Measurements from ENCODE around the gene ADI1.

ADI1 gene

DNA sequence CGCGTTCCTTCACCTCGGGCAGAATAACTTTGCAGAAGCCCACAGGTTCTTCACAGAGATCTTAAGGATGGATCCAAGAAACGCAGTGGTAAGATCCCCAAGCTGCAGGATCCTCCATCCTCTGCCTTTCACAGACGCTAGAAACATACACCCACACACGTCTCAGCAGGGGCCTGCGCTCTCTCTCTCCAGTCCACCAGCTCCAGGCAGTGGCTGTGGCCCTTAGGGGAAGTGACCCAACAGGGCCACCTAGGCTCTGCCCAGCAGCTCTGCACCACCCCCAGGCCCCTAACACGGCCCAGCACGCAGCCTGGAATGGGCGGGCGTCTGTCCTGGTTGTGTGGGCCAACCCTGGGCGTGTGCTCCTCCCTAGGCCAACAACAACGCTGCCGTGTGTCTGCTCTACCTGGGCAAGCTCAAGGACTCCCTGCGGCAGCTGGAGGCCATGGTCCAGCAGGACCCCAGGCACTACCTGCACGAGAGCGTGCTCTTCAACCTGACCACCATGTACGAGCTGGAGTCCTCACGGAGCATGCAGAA, 40.4 kb downstream of the ADI1 start:
- DNase-seq = no peak

DNA sequence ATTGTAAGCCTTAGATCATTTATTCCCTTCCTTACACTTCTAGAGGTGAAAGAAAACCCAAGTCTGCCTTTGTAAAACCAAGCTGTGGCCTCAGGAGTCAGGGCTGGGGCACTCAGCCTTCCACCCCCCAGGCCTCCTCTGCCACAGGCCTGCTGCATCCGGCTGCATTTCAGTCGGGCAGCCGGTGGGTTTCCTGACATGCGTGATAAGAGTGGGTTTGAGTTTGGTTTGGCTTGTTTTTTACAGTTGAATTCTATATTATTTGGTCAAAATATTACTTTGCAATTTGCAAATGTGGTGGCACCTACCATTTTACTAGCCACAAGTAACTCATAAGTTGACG, 42.4 kb downstream of the ADI1 start:
- no peak for DNase-seq

DNA sequence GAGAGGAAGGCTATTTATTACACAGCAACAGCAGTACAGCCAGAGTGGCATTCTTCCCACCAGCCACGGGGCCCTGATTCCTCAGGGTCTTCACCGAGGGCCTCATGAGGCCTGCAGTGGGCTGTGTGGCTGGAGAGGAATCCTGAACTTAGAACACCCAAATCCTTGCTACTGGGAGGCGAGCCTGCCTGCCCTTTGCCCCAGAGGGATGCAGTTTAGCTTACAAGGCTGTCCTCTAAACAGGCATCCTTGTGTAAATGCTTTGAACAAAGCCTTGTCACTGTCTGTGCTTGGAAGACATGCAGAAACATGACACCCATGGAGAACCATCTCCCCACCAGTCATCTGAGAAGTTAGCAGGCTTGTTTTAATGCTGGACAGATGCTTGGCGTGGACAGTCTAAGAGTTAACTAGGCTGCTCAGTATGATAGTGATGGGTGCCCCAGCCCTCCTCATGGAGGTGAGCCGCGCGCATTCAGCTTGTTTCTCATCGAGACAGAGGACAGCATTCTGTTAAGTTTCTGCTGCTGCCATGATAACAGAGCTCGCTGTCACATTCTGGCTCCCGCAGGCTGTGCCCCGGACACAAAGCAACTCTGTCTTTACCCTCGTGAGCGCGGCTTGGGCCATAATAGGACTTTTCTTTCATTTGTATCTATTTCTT, 42.9 kb downstream of the ADI1 start:
- DNase-seq = no peak

DNA sequence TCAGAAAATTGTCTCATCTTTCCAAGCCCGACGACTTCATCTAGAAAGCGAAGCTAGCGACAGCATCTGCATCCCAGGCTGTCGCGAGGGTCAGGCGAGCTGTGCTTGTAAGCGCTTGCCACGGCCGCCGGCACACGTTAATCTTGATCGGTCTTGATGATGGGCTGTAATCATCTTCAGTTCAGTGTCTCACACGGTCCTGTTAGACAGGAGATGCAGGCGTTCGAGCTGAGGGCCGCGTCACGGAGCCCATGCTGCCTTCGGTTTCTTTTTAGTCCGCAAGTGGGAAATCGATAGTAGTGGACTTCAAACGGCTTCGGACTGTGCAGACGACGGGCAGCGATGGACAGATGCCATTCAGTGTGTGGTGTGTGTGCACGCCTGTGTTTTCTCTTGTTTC, 43.6 kb downstream of the ADI1 start:
- DNase-seq = no peak

GRCh38 chr2:3472966-3473365, 46.4 kb downstream of the ADI1 start:
- DNase-seq = no peak

- no peak for DNase-seq
Measured at GRCh38 chr2:3472296-3472695, 47.0 kb downstream of the ADI1 start.

- no peak for DNase-seq
Measured at GRCh38 chr2:3470856-3471737, 48.2 kb downstream of the ADI1 start.

DNA sequence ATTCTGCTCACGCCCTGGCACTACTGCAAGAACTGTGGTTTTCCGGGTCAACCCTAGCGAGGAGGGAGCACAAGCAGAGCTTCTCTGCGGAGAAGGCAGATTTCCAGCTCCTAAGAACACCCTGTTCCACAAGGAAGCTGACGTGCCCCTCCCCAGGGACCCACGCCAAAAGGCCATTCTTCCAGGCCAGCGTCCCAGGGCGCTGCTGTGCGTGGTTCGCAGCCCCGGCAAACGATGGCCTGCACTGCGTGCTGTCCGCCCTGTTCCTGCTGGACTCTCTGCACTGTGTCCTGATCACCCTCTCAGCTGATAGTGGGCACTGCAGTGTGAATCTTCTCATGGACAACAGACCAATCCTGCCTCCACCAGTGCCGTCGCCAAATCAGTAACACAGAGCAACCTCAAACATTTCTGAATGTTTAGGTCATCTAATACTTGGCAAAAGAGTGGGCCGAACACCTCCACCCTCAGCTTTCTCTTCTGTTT, 49.1 kb downstream of the ADI1 start:
- no peak for DNase-seq

DNA sequence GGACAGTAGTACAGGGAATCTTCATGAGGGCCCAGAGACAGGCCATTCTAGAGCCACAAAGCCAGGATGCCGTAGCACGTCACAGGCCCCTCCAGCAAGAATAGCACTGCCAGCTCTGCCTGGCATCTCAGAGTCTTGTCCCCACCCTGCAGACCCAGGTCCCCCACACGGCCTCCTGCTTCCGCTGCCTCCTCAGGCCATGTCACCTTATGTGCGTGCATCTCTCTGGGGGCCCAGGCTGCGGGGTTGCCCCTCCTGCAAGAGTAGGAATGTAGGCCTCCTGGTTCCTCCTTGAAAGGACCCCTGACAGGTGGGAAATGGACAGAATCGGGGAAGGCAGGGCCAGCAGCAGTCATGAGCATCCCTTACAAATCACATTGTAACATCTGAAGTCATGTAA, 49.8 kb downstream of the ADI1 start:
- no peak for DNase-seq

DNA sequence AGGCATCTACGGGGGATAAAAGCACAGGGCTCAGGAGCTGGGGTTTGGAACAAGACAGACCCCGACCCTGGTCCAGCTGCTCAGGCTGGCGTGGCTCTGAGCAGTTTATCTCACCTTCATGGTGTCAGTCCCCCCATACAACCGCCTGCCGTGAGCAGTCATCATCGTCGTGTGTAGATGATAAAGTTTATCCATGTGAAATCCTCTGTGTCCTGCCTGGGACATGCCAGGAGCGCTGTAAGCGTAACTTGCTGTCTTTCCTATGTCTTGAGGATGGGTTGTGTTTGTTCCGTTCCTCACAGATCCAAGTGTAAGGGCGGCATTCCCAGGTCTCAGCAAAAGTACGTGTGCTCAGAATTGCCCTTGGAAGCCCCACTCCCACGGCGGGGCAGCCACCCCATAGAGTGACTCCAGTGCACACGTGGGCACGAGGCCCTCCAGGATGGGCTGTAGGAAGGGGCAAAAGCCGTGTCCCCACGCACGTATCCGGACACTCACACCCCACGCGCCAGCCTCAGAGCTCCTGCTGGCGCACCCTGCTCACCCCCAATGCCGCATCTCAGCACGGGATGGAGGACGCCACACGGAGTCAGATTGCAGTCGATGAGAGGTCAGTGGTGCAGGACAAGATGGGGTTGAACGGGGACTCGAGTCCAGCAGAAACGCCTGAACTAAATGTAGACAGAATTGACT, 50.9 kb downstream of the ADI1 start:
- no peak for DNase-seq

DNA sequence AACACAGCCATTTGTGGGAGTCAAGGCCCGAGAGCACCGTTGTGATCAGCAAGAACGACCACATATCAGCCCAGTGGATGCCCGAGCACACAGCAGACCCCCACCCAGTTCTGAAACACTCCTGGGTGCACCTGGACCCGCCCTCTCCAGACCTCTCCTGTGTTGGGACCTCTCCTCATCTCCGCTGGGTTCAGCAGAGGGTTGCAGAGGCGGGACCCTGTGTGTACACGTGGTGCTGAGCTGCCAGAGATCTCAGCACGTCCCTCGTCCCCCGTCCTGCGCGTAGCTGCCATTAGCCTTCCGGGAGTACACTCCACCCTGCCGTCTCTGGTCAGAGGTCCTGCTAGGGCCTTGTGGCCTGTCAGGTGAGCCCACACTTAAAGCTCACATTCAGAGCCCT, 51.7 kb downstream of the ADI1 start:
- DNase-seq = no peak

- DNase-seq = no peak
Measured at GRCh38 chr2:3466966-3467365, 52.4 kb downstream of the ADI1 start.

- DNase-seq = no peak
Measured at GRCh38 chr2:3466482-3466863, 52.9 kb downstream of the ADI1 start.

- no peak for DNase-seq
Measured at GRCh38 chr2:3465844-3466481, 53.4 kb downstream of the ADI1 start.

DNA sequence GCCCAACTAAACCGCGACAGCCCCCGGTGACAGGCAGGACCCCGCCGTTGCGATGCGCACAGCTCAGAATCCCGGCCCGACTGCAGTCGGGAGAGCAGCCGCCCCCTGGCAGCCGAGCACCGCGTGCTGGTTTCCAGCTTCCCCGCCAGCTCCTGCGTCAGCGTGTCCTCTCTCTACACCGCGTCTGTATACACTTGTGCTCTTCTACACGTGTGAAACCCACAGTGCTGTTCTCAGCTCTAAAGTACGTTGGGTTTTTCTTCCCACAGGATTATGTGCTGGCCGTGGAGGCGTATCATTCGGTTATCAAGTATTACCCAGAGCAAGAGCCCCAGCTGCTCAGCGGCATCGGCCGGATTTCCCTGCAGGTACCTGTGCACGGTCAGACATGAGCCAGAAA, 54.0 kb downstream of the ADI1 start:
- no peak for DNase-seq

DNA sequence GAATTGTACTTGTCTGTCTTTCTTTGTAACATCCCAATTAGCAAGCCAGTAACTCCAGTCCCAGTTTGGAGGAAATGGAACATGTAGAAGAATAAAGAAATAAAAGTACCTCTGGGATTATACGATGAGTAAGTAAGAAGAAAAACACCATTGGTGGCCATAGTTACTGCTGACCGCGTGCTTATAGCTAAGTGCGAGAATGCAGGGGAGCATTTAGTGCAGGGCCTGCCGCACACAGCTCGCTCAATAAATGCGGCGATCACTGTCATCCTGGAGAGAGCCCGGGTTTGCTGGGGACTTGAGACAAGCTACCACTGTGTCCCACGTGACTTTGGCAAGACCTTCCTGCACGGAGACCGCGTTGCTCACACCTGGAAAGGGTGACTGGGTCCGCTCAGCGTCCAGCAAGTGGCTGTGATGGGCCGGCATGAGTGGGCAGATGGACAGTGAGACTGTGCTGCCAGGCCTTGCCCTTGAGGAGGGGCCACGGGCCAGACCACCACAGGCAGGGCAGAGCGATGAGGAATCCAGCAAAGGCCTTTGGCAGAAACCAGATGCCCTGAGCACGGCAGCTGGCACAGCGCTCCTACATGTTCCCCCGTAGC, 54.8 kb downstream of the ADI1 start:
- DNase-seq = no peak

DNA sequence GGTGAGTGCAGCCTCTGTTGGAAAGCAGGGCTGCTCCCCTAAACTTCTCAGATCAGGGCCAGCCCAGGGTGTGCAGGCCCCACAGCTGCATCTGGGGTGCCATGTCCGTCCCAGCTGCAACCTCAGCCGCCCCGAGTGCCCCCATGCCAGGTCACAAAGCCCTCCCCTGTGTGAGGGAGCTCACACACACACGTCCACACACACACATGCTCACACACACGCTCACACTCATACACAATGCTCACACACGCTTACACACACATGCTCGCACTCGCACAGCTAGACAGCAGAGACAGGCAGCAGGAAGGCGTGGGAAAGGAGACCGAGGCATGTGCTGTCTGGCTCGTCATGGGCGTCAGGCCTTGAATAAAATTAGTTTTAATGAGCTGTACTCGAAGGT, 55.4 kb downstream of the ADI1 start:
- DNase-seq = no peak

DNA sequence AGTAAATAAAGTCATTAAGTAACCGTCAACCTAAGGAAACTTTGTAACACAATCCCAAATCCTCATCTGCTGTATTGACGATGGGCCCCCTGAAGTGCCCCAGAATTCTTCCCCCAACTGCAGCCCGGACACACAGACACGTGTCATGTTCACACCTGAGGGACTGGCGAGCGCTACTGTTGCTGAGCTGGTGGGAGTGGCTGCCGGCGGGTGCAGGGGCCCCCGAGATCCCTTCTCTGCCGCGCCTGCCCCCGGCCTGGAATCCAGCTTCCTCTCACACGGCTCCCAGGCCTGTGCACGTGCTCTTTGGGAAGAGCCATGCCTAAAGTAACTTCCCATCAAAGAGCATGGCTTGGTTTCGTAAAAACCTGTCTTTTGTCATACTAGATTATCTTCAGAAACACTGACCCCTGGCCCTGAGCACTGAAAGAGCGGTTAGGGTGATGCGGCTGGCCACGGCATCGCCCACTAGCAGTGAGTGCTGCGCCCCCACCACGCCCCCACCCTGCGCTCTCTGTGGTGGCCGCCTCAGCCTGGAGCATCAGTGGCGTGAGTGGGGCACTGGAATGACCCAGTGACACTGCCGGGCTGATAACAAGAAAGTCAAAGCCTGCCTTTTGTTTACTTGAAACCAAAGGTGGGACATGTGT, 56.0 kb downstream of the ADI1 start:
- DNase-seq = no peak

DNA sequence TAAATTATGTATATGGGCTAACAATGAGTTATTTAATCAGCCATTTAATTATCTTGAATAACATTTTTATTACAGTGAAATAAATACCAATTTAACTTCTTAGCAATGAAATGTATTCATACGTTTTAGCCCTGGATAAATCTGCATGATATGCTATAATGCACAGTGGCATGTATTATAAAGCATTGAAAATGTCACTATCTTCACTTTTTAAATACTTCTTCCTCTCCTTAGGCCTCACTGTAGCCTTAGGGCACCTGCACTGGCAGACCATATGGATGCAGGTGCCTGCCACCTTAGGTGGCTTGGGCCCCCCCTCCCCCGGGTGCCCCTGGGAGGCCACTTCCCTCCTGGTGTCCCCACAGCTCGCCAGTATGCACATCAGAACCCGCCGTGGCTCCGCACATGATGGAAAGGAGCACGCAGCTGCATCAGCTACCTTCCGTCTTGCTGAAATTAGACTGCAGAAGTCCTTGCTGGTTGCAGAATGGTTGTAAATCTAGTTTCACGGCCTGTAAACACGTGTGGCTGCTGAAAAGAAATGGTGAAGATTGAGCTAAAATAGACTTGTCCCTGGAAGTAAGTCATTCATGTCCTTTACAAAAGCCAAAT, 56.7 kb downstream of the ADI1 start:
- DNase-seq = no peak

- DNase-seq = no peak
Measured at GRCh38 chr2:3461801-3462492, 57.4 kb downstream of the ADI1 start.
